GM12878 (cell line): ENCODE measurements around the gene PGAM4. TPM values are rescaled to one million over a fixed set of nuclear protein-coding genes. Genes with fewer than 3 reads are reported as not detected.

Experiments used
- ATAC-seq: fragments of 200-7000 bp; cut with Tn5 transposase; 3 replicates; pipeline ENCODE4 v1.9.1; 2020; ENCODE audit warnings: mild to moderate bottlenecking, moderate library complexity
- BruUV-seq: library from RNA; stranded (reverse); fragments of 400-500 nt; replicated peaks from 2 replicates; lab custom pipeline; 2021; lab: Mats Ljungman, UMichigan
- CTCF ChIA-PET: fragments of 300-600 bp; sonication (Branson Sonifier 250); formaldehyde crosslinking; extraction: SDS; loops from one replicate; lab custom pipeline; 2021; ENCODE audit warnings: inconsistent platforms; lab: Yijun Ruan, JAX
- POLR2A ChIA-PET: fragments of 350-600 bp; formaldehyde crosslinking; extraction: SDS; loops from one replicate; lab custom pipeline; 2021; ENCODE audit warnings: inconsistent platforms; lab: Charles Lee
- RAD21 ChIA-PET: fragments of 300-600 bp; sonication (Branson Sonifier 250); formaldehyde crosslinking; loops from one replicate; lab custom pipeline; 2023; ENCODE audit warnings: antibody characterized with exemption; ENCODE audit not compliant: unreplicated experiment; lab: Charles Lee
- SMC1A ChIA-PET: fragments of 300-600 bp; sonication (Branson Sonifier 250); formaldehyde crosslinking; loops from one replicate; lab custom pipeline; 2023; ENCODE audit not compliant: unreplicated experiment, uncharacterized antibody; lab: Charles Lee
- DNase-seq: peaks from one replicate; pipeline ENCODE4 v3.0.0-alpha.2; 2011; ENCODE audit warnings: low read depth, low spot score
- FAIRE-seq: peaks from 3 replicates; lab custom pipeline; 2011; peaks lifted over from hg19 to GRCh38; lab: Jason Lieb, UNC
- H2AFZ ChIP-seq: 2 replicates; pipeline ENCODE4 v1.6.0; 2011; ENCODE audit warnings: low read depth, low read length, control low read depth; ENCODE audit not compliant: control insufficient read depth
- H3K27ac ChIP-seq: 2 replicates; pipeline ENCODE4 v1.5.1; 2011; ENCODE audit warnings: control low read depth; ENCODE audit not compliant: control insufficient read depth, insufficient read depth
- H3K27me3 ChIP-seq, 2 experiments: replicated peaks in 1 of 2; 2 replicates each; pipeline versions ENCODE4 v1.6.0 to v1.6.1; 2011; ENCODE audit warnings: low read length in 1 of 2; ENCODE audit not compliant: control insufficient read depth in 2 of 2, insufficient read depth in 2 of 2
- H3K36me3 ChIP-seq, 2 experiments: 2 replicates each; pipeline ENCODE4 v1.5.1; 2011; ENCODE audit warnings: low read length in 1 of 2; ENCODE audit not compliant: control insufficient read depth in 2 of 2, insufficient read depth in 2 of 2
- H3K4me1 ChIP-seq: 2 replicates; pipeline ENCODE4 v1.6.1; 2011; ENCODE audit warnings: mild to moderate bottlenecking, low read length, moderate library complexity, mixed read lengths; ENCODE audit not compliant: control insufficient read depth, insufficient read depth
- H3K4me2 ChIP-seq: 2 replicates; pipeline ENCODE4 v1.6.0; 2011; ENCODE audit warnings: control low read depth; ENCODE audit not compliant: control insufficient read depth, insufficient read depth
- H3K4me3 ChIP-seq: fragments of 200-600 bp; sonication (generic); 2 replicates; pipeline ENCODE4 v1.5.1; 2016
- H3K79me2 ChIP-seq: 2 replicates; pipeline ENCODE4 v1.6.0; 2011; ENCODE audit warnings: low read length; ENCODE audit not compliant: control insufficient read depth, insufficient read depth
- H3K9ac ChIP-seq: 2 replicates; pipeline ENCODE4 v1.8.0; 2011; ENCODE audit warnings: low read length, control low read depth, mixed read lengths; ENCODE audit not compliant: control insufficient read depth, insufficient read depth
- H3K9me3 ChIP-seq: replicated peaks from 3 replicates; pipeline ENCODE4 v1.5.1; 2011; ENCODE audit warnings: mild to moderate bottlenecking, low read length; ENCODE audit not compliant: control insufficient read depth, insufficient read depth
- H4K20me1 ChIP-seq: 2 replicates; pipeline ENCODE4 v1.6.0; 2011; ENCODE audit not compliant: control insufficient read depth, insufficient read depth
- DPF2 ChIP-seq: fragments of 450-650 bp; IDR thresholded peaks from 2 replicates; pipeline ENCODE4 v1.6.1; 2017; ENCODE audit warnings: mild to moderate bottlenecking
- ESRRA ChIP-seq: IDR thresholded peaks from 2 replicates; pipeline ENCODE4 v1.6.1; 2012; ENCODE audit warnings: mild to moderate bottlenecking, low read length, improper control_type of control experiment
- FOS ChIP-seq: IDR thresholded peaks from 3 replicates; pipeline ENCODE4 v1.6.1; 2011; ENCODE audit warnings: borderline replicate concordance; ENCODE audit not compliant: insufficient read length; ENCODE audit errors: extremely low read depth
- LARP7 ChIP-seq: fragments of 450-650 bp; IDR thresholded peaks from 2 replicates; pipeline ENCODE4 v1.6.1; 2017; ENCODE audit warnings: mild to moderate bottlenecking
- MTA3 ChIP-seq: IDR thresholded peaks from 2 replicates; pipeline ENCODE4 v1.6.1; 2012; ENCODE audit warnings: low read length, inconsistent platforms, borderline replicate concordance
- NFIC ChIP-seq: IDR thresholded peaks from 2 replicates; pipeline ENCODE4 v1.6.1; 2012; ENCODE audit warnings: low read depth, mild to moderate bottlenecking, inconsistent platforms, low read length, moderate library complexity
- NR2C2 ChIP-seq: IDR thresholded peaks from 2 replicates; pipeline ENCODE4 v1.6.1; 2011; ENCODE audit warnings: borderline replicate concordance, low read depth; ENCODE audit not compliant: control insufficient read depth, insufficient read length
- PML ChIP-seq: IDR thresholded peaks from 2 replicates; pipeline ENCODE4 v1.6.1; 2012; ENCODE audit warnings: low read length, inconsistent platforms
- RAD51 ChIP-seq: fragments of 450-650 bp; IDR thresholded peaks from 2 replicates; pipeline ENCODE4 v1.6.1; 2016; ENCODE audit warnings: moderate library complexity, mild to moderate bottlenecking, inconsistent platforms
- RUNX3 ChIP-seq: IDR thresholded peaks from 2 replicates; pipeline ENCODE4 v1.6.1; 2012; ENCODE audit warnings: low read length, inconsistent platforms
- SUZ12 ChIP-seq: fragments of 200-600 bp; sonication (generic); IDR thresholded peaks from one replicate; pipeline ENCODE4 v1.6.1; 2018; ENCODE audit warnings: antibody characterized with exemption, mild to moderate bottlenecking; ENCODE audit not compliant: unreplicated experiment
- TBL1XR1 ChIP-seq: IDR thresholded peaks from 2 replicates; pipeline ENCODE4 v1.6.1; 2012; ENCODE audit warnings: low read depth, low read length, improper control_type of control experiment
- TCF7 ChIP-seq: IDR thresholded peaks from 2 replicates; pipeline ENCODE4 v1.6.1; 2014; ENCODE audit warnings: antibody characterized with exemption, borderline replicate concordance
- ZNF24 ChIP-seq: fragments of 450-650 bp; IDR thresholded peaks from 2 replicates; pipeline ENCODE4 v1.6.1; 2017; ENCODE audit warnings: antibody characterized with exemption, mild to moderate bottlenecking
- ZSCAN29 ChIP-seq: fragments of 450-650 bp; IDR thresholded peaks from 2 replicates; pipeline ENCODE4 v1.6.1; 2017; ENCODE audit warnings: mild to moderate bottlenecking, moderate library complexity
- WGBS: methylation state at CpG from one replicate; pipeline ENCODE4 v1.1.6; 2016; ENCODE audit warnings: low lambda C conversion rate; ENCODE audit not compliant: insufficient replicate concordance, insufficient coverage; ENCODE audit errors: missing lambda C conversion rate; 5-methylcytosine and 5-hydroxymethylcytosine counted together
- in situ Hi-C: fragments of 300-500 bp; cut with MboI; formaldehyde crosslinking; loops from 9 replicates; pipeline ENCODE4 v1.14.3; 2018; ENCODE audit warnings: mixed read lengths
- intact Hi-C: fragments of 100-400 bp; cut with micrococcal nuclease; formaldehyde crosslinking; loops from one replicate; pipeline ENCODE4 v1.14.2; 2022; ENCODE audit not compliant: unreplicated experiment
- polyA plus RNA-seq, 11 experiments: library from polyadenylated mRNA; depleted of rRNA in 4 of 11; unstranded in 6 of 11; stranded (reverse) in 5 of 11; fragments of >200 nt; fragmentation: Nextera tagmentation in 4 of 11; fragmentation: Illumina TruSeq in 1 of 11; extraction: Ambion mirVana in 4 of 11; extraction: Trizol in 1 of 11; gene quantifications; 1 replicate in 1 of 11; 2 replicates in 10 of 11; pipeline versions ENCODE4 v1.2.1 to v1.2.3, GENCODE V29; 2011 to 2016; ENCODE audit warnings: inconsistent platforms in 2 of 11, missing spikeins in 2 of 11, low read depth in 1 of 11
- total RNA-seq, 4 experiments: library from RNA; depleted of rRNA in 3 of 4; stranded (reverse); fragments of >200 nt in 3 of 4; fragmentation: Illumina TruSeq in 1 of 4; extraction: Trizol in 1 of 4; gene quantifications; 2 replicates each; pipeline versions ENCODE4 v1.2.1 to v1.2.3, GENCODE V29; 2013 to 2021
- TF ChIP-seq, protein P1 (sequence below): IDR thresholded peaks from 2 replicates; pipeline ENCODE4 v1.6.1; 2011; ENCODE audit warnings: borderline replicate concordance, low read depth, mild to moderate bottlenecking, moderate library complexity, mixed read lengths, low read length; ENCODE audit not compliant: insufficient read depth; ENCODE audit errors: extremely low read length
- TF ChIP-seq, protein P2 (sequence below): fragments of 450-650 bp; IDR thresholded peaks from 2 replicates; pipeline ENCODE4 v1.6.1; 2017; ENCODE audit warnings: antibody characterized with exemption, mild to moderate bottlenecking, moderate library complexity
- TF ChIP-seq, protein P3 (sequence below): fragments of 450-650 bp; IDR thresholded peaks from 2 replicates; pipeline ENCODE4 v1.6.1; 2016; ENCODE audit warnings: mild to moderate bottlenecking

Gene PGAM4
- total and polyA plus RNA-seq, 10 of the 15 experiments (the other 5 are each of a cell fraction or from before 2014, with no cell fraction given), result 0.24 to 0.80 (median 0.36) TPM; not detected in 6

DNA sequence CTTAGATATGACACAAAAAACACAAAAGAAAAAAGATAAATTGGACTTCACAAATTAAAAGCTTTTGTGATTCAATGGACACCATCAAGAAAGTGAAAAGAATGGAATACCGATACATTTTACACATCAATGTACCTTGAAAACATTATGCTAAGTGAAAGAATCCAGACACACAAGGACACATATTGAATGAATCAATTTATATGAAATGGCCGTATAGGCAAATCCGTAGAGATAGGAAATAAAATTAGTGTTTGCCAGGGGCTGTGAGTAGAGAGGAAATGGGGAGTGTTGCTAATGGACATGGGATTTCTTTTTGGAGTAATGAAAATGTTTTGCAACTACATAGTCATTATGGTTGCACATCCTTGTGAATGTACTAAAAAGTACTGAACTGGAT, 3.1 kb downstream of the PGAM4 start:
- no peak overlapping the region for H2AFZ ChIP-seq
- no peak overlapping the region for H3K4me3 ChIP-seq
- RAD21 ChIA-PET, result no interaction called here
- CTCF ChIA-PET, result no interaction called here
- TF ChIP-seq TCF7 (no peak), RUNX3 (no peak), ZNF24 (no peak), TBL1XR1 (no peak), MTA3 (no peak), ESRRA (no peak), NR2C2 (no peak), LARP7 (no peak), PML (no peak), NFIC (no peak), FOS (no peak), ZSCAN29 (no peak), SUZ12 (no peak), RAD51 (no peak), DPF2 (no peak)
- TF ChIP-seq, protein P1, sequence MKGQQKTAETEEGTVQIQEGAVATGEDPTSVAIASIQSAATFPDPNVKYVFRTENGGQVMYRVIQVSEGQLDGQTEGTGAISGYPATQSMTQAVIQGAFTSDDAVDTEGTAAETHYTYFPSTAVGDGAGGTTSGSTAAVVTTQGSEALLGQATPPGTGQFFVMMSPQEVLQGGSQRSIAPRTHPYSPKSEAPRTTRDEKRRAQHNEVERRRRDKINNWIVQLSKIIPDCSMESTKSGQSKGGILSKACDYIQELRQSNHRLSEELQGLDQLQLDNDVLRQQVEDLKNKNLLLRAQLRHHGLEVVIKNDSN, result no peak
- TF ChIP-seq, protein P2, sequence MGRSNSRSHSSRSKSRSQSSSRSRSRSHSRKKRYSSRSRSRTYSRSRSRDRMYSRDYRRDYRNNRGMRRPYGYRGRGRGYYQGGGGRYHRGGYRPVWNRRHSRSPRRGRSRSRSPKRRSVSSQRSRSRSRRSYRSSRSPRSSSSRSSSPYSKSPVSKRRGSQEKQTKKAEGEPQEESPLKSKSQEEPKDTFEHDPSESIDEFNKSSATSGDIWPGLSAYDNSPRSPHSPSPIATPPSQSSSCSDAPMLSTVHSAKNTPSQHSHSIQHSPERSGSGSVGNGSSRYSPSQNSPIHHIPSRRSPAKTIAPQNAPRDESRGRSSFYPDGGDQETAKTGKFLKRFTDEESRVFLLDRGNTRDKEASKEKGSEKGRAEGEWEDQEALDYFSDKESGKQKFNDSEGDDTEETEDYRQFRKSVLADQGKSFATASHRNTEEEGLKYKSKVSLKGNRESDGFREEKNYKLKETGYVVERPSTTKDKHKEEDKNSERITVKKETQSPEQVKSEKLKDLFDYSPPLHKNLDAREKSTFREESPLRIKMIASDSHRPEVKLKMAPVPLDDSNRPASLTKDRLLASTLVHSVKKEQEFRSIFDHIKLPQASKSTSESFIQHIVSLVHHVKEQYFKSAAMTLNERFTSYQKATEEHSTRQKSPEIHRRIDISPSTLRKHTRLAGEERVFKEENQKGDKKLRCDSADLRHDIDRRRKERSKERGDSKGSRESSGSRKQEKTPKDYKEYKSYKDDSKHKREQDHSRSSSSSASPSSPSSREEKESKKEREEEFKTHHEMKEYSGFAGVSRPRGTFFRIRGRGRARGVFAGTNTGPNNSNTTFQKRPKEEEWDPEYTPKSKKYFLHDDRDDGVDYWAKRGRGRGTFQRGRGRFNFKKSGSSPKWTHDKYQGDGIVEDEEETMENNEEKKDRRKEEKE, result no peak
- TF ChIP-seq, protein P3, sequence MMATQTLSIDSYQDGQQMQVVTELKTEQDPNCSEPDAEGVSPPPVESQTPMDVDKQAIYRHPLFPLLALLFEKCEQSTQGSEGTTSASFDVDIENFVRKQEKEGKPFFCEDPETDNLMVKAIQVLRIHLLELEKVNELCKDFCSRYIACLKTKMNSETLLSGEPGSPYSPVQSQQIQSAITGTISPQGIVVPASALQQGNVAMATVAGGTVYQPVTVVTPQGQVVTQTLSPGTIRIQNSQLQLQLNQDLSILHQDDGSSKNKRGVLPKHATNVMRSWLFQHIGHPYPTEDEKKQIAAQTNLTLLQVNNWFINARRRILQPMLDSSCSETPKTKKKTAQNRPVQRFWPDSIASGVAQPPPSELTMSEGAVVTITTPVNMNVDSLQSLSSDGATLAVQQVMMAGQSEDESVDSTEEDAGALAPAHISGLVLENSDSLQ, result no peak
- H3K36me3 ChIP-seq, result no peaks in the 10 kb centered on the region
- H3K4me2 ChIP-seq, result no peak overlapping the region
- WGBS, result 86% methylated on average over 3 of the region's 3 CpGs
- no peak overlapping the region for H3K27ac ChIP-seq
- ATAC-seq (no peak), FAIRE-seq (no peak), DNase-seq (no peak)
- no peaks in the 10 kb centered on the region for H3K4me1 ChIP-seq
- SMC1A ChIA-PET, result interaction anchor here (0.6 kb wide), 1 partner anchor 1542 kb away, joined by 3 read pairs; no protein-coding TSS in a partner anchor
- H4K20me1 ChIP-seq, result no peaks in the 10 kb centered on the region
- in situ Hi-C loops, result no loop called here
- no peak overlapping the region for H3K9ac ChIP-seq
- no peaks in the 10 kb centered on the region for H3K27me3 ChIP-seq
- no peaks in the 10 kb centered on the region; the same call in 2 of the 3 replicates for H3K9me3 ChIP-seq
- intact Hi-C loops, result no loop called here
- BruUV-seq, result no TSS peak
- H3K79me2 ChIP-seq, result no peaks in the 10 kb centered on the region
- POLR2A ChIA-PET, result no interaction called here
